NCI-H2171 treated with DMSO at 0.1 percent for 48 hours (cell line): Measurements from ENCODE around the gene GLYATL3.
A peak's percentile ranks its signal among the peaks of the same experiment; 100 is the strongest.
"Not testable (repeated sequence)": the region's sequence is repeated elsewhere in the genome, so short reads cannot be mapped to it uniquely, and the experiment has no call there.

Experiments
- DNase-seq: peaks from one replicate; lab custom pipeline; 2025; lab: John Stamatoyannopoulos, UW

GLYATL3 gene

DNA sequence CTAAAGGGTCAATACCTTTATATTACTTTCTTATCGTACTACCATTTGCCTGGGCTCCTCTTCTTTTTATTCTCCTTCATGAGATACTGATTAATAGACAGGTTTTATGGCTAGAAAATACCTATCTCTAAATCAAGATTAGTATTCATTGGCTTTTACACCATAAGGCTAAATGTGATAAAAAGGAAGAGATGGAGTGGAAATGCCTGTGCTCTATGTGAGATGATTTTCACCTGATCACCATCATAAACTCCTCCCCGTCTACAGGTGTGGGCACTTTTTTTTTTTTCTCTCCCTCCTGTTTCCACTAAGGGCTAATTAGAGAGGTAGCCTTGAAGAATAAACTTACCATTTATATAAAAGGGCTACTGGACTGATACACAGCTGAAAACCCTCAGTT lies at the start of gene GLYATL3:
Gene GLYATL3, plus strand, starts transcription at position 301 of the 400 bp plus-strand sequence. CDS start 12,068 bp downstream, outside the sequence.
- no peak for DNase-seq

GRCh38 chr6:49453221-49453620 lies 46.5 kb upstream of the GLYATL3 start:
- DNase-seq = peak; percentile 1

GRCh38 chr6:49454787-49455709 lies 44.7 kb upstream of the GLYATL3 start:
- DNase-seq = peak; percentile 34

DNA sequence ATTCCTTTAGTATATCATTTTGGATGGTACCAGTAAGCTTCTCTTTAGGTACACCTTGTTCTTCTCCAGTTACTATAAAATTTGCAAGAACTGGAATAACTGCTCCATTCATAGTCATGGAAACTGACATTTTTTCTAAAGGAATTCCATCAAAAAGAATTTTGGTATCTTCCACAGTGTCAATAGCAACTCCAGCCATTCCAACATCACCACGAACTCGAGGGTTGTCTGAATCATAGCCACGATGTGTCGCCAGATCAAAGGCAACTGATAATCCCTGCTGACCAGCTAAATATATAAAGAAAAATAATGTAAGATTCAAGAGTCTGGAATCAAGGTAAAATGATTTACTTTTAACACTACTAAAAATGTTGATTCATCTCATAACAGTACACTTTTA lies 42.0 kb upstream of the GLYATL3 start:
- DNase-seq = no peak

DNA sequence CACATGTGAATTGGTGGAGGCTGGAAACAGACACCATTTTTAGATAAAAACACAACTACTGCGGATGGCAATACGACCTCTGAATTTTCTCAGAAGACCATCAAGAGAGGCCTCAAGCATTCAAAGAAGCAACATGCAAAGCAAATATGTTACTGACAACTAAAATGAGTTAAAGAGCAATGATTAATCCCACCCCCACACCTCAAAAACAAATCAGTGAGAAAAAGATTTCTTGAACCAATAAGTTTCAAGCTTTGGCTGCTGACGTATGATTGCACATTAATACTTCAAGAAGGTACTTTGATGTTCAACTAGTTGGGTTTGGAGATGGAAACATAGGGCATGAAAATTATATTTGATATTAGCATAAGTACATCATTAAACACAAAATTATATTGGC lies 37.7 kb upstream of the GLYATL3 start:
- no peak for DNase-seq

DNA sequence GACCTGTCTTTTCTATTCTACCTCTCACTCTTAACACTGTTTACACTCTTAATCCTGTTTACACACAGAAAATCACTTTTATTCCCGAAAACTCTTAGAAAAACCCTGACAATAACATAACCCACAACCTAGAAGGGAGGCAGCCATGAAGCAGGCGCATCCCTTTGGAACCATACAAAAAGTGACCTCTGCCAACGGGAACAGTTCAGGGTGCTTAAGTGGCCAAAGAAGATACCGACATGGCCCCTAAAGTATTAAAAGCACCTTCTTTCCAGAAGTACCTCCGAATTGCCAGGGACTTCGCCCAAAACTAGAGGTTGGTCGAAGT lies 37.2 kb upstream of the GLYATL3 start:
- DNase-seq = no peak

DNA sequence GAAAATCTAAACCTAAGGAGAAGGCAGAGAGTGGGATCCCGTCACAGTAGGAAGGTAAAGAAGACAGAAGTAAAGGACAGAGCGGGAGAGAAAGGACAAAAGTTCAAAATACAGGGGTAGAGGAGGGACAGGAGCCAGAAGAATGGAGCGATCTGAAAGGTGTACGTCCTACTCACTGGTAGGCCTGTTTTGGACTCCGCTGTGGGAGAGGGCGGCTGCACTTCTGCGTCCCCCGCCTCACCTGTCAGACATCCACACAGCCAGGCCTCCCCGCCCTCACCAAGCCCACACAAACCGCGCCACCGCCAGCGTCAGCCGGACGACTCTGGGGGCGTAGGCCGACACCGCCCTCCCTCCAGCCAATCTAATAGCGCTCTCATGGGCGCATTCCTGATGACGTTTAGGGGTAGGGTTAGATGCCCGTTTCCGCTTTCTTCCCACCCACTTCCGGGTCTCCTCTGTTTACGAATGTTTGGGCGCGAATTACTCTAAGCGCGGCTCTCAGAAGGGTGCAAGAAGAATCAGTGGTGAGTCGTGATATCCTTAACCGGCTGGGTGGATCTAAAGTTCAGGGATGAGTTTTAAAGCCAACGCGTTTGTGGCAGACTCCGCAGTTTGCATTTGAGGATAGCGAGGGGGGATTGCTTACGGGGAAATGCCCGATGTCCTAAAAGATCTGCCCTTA lies 36.7 kb upstream of the GLYATL3 start, which contains the start of the genes CENPQ and MMUT:
Gene CENPQ, plus strand, starts transcription at position 444 of the 685 bp plus-strand sequence. CDS start 6,807 bp downstream, outside the sequence.
Gene MMUT, minus strand, starts transcription at position 327 of the 685 bp plus-strand sequence. CDS start 3,787 bp downstream, outside the sequence.
- peak; percentile 97 for DNase-seq

GRCh38 chr6:49463612-49463967 lies 36.1 kb upstream of the GLYATL3 start:
- DNase-seq = no peak

GRCh38 chr6:49464691-49465090 lies 35.0 kb upstream of the GLYATL3 start:
- DNase-seq = no peak

DNA sequence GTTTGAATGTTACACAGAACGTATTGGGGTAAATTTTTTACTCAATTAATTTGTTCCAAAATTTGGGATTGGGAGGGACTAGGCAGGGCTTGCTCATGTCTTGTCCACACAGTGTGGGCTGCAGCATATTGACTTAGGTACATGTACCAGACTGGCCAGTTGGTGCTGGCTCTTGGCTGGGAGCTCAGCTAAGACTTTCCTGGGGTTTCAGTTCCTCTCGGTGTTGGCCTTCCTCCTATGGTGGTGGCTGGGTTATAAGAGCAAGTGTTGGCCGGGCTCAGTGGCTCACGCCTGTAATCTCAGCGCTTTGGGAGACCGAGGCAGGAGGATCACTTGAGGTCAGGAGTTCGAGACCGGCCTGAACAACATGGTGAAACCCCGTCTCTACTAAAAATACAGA lies 31.7 kb upstream of the GLYATL3 start:
- no peak for DNase-seq

DNA sequence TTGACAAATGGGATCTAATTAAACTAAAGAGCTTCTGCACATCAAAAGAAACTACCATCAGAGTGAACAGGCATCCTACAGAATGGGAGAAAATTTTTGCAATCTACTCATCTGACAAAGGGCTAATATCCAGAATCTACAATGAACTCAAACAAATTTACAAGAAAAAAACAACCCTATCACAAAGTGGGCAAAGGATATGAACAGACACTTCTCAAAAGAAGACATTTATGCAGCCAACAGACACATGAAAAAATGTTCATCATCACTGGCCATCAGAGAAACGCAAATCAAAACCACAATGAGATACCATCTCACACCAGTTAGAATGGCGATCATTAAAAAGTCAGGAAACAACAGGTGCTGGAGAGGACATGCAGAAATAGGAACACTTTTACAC lies 23.2 kb upstream of the GLYATL3 start:
- DNase-seq = not testable (repeated sequence)

DNA sequence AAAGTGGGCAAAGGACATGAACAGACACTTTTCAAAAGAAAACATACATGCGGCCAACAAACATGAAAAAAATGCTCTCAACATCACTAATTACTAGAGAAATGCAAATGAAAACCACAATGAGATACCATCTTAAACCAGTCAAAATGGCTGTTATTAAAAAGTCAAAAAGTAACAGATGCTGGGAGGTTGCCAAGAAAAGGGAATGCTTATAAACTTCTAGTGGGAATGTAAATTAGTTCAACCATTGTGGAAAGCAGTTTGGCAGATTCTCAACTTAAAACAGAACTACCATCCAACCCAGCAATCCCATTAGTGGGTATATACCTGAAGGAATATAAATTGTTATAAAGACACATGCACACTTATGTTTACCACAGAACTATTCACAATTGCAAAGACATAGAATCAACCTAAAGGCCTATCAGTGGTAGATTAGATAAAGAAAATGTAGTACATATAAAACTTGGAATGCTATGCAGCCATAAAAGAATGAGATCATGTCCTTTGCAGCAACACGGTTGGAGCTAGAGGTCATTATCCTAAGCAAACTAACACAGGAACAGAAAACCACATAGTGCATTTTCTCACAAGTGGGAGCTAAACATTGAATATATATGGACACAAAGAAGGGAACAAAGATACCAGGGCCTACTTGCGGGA lies 20.3 kb upstream of the GLYATL3 start:
- no peak for DNase-seq

GRCh38 chr6:49481846-49482245 lies 17.9 kb upstream of the GLYATL3 start:
- not testable (repeated sequence) for DNase-seq

GRCh38 chr6:49483380-49483779 lies 16.3 kb upstream of the GLYATL3 start:
- DNase-seq = not testable (repeated sequence)

GRCh38 chr6:49490633-49491032 lies 9.1 kb upstream of the GLYATL3 start:
- no peak for DNase-seq

DNA sequence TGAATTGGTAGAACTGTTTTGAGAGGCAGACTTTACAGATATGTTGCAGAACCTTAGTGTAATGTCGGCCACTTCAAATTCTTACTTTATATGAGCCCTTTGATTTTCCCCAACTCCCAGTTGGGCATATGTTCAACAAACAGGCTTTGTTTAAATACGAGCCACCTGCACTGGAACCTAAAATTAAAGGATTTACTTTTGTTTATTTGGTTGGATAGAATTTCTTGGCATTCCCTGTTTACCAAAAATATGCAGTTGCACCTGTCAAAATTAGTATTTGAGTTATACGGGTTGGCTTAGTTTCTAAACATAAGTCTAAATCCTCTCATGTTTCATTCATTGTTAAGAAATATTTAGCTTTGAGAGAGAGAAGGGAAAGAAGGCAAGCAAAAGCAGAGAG lies 2.4 kb upstream of the GLYATL3 start:
- DNase-seq = no peak

DNA sequence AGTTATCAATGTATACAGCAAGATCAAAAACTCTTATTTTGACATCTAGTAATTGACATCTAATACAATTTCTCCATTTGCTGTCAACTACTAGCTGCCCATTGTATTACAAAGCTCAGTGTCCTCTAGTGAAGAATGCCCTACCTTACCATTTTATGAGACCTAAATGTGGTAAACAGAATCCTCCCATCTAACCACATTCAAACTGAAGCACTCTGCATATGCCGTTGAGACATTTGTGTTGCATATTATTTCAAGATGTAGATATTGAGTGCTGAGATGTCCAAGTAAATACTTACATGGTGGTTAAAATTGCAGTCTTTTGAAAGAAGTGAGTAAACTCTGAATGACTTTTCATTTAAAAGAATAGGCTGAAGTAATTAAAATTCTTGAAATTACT lies 597 bp upstream of the GLYATL3 start:
- DNase-seq = no peak

DNA sequence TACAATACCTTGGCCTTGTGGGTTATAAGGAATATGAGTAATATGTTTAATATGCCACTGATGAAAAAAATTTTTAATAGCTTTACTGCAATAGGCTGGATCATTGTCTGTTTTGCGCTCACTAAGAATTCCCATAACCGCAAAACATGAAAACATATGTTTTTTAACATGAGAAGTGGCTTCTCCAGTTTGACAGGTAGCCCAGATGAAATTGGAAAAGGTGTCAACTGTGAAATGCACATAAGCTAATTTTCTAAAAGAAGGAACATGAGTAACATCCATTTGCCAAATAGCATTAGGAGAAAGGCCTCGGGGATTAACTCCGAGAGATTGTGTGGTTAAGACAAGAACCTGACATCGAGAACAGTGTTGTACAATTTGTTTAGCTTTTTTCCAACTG lies 4.9 kb downstream of the GLYATL3 start:
- no peak for DNase-seq

DNA sequence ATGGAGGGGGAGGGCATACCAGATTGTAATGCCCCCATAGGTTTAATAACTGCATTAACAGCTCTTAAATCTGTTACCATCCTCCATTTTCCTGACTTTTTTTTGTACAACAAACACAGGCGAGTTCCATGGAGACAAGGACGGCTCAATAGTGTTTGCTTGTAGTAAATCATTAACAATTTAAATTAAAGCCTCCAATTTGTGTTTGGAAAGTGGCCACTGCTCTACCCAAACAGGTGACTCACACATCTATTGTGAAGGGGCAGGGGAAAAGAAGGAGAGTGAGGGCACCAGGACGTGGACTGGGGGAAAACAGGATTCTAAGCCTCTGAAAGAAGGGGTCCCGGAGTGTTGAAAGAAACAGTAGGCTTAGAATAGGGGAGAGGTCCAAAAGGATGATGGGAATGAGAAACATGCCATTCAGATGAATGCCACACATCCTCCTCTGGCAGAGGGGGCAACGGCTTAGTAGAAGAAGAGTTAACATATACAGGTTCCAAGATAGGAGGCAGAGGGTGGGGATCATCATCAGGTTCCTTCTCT lies 6.9 kb downstream of the GLYATL3 start:
- DNase-seq = no peak

DNA sequence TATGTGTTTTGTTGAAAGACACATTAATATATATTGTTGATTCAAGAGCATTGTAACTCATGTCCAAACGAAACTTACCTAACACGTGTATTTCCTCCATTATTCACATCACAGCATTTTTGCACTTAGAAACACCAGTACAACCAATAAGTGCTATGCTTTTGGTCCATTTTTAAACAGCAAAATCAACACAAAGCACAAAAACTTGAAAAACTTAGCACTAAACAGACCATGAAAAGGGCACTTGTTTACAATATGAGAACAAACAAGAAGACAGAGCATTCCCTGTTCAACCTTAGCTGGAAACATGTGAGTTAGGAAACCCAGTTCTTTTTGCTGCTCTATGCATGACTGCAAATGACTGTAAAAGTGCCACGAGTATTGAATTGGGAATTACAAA lies 9.6 kb downstream of the GLYATL3 start:
- no peak for DNase-seq

GRCh38 chr6:49513153-49513989 lies 13.6 kb downstream of the GLYATL3 start:
- DNase-seq = no peak
